ENCODE data around the gene HOXA9. TPM values are rescaled to one million over a fixed set of nuclear protein-coding genes. Genes with fewer than 3 reads are reported as not detected.

Gene HOXA9
- total and polyA plus RNA-seq, 2 of the 8 experiments (the other 6 are each of a cell fraction or from before 2014, with no cell fraction given) = not detected

DNA sequence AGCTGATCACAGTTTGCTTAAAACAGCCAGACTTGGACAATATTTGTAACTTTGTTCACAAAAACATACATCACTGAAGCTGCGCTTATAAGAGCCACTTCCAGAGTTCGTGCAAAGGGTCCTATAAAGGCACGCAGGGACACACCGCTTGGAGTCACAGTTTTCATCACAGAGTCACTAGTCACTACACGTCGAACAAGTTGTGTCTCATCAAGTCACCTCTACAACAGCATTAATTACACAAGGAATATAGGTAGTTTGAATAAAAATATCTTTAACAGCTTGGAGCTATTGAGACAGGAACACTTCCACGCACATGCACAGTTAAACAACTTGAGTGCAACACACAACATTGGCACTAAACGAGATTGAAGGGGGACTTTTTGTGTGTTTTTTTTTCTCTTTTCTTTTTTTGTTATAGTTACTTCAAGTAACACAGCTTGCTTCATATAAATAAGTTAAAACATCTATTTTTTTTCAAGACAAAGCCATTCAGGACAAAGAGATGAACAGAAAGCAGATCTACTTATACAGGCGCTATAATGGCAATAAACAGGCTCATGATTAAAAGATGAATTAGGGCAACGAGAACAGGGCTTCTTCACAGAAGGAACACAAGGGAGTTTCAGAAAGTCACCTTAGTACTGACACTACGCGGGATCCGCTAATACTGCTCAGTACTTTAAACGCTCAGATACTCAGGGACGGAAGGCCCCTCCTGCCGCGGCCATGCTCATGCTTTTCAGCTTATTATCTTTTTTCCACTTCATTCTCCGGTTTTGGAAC lies 24.0 kb downstream of the HOXA9 start:
- no peak overlapping the region for H2AFZ ChIP-seq (ENCODE audit: low read length)
- DNase-seq (ENCODE audit: low read depth in 1 of 2, low spot score in 2 of 2) = no peak
- no peak overlapping the region for H4K5ac ChIP-seq (ENCODE audit: insufficient read length, low read depth, low read length)
- H4K91ac ChIP-seq (replicated peaks; ENCODE audit: insufficient read length, low read length) = no peak overlapping the region
- H3K79me2 ChIP-seq (ENCODE audit: control insufficient read depth in 1 of 2, insufficient read depth in 2 of 2, low read length in 2 of 2) = no peaks in the 10 kb centered on the region
- H2BK20ac ChIP-seq (ENCODE audit: low read length) = no peak overlapping the region
- no peak overlapping the region for H3K9ac ChIP-seq (replicated peaks in 1 of 4; ENCODE audit: extremely low read depth in 1 of 4, low read depth in 3 of 4, low read length in 3 of 4)
- peaks cover 9% of the 10 kb centered on the region for H3K23me2 ChIP-seq (ENCODE audit: low read depth, low read length)
- no peak overlapping the region for H3K18ac ChIP-seq (ENCODE audit: extremely low read depth, low read length)
- no peak overlapping the region for H4K8ac ChIP-seq (ENCODE audit: extremely low read depth, insufficient read depth, low read length)
- no peak for TF ChIP-seq NANOG (IDR thresholded peaks at IDR 0.05; ENCODE audit: insufficient read depth, low read depth, low read length, poor library complexity, severe bottlenecking)
- TF ChIP-seq BRCA1 (IDR thresholded peaks at IDR 0.05; ENCODE audit: low read depth, low read length) = no peak
- TF ChIP-seq CBX5 (IDR thresholded peaks at IDR 0.05; ENCODE audit: low read depth, low read length) = no peak
- TF ChIP-seq SIRT6 (IDR thresholded peaks at IDR 0.05; ENCODE audit: low read length) = no peak
- no peak overlapping the region for H2AK5ac ChIP-seq (ENCODE audit: low read depth, low read length)
- FAIRE-seq = no peak
- no peaks in the 10 kb centered on the region for H3K79me1 ChIP-seq (ENCODE audit: low read depth, low read length)
- no peak overlapping the region for H3K14ac ChIP-seq (ENCODE audit: insufficient read length)
- H3K4me1 ChIP-seq (replicated peaks in 1 of 4; ENCODE audit: control insufficient read depth in 3 of 4, insufficient read depth in 4 of 4, low read length in 3 of 4) = peaks cover 0 to 6% (median 3%) of the 10 kb centered on the region in 4 experiments; a peak in 4 of 7 replicates
- H2BK15ac ChIP-seq (ENCODE audit: low read length) = no peak overlapping the region
- H2BK5ac ChIP-seq (ENCODE audit: low read depth, low read length) = no peak overlapping the region
- H3K9me3 ChIP-seq (ENCODE audit: insufficient read depth in 2 of 2, low read depth in 1 of 2, low read length in 1 of 2) = peaks cover 0 to 3% of the 10 kb centered on the region in 2 experiments; a peak in 1 of 4 replicates
- H3K4me2 ChIP-seq (ENCODE audit: insufficient read depth in 1 of 2, low read depth in 2 of 2, low read length in 2 of 2) = no peak overlapping the region; a peak in 1 of 4 replicates
- no peak overlapping the region for H3K23ac ChIP-seq (ENCODE audit: insufficient read length)
- ChIA-PET POLR2A (ENCODE audit: partially characterized antibody) (no interaction called here), CTCF (ENCODE audit: partially characterized antibody) (interaction anchor here (0.6 to 12.5 kb wide), 20 partner anchors 9 to 871 kb away, joined by 3 to 123 read pairs (median 4); partner anchors contain the start of genes HOXA1, HOXA3 and HOXA7)
- no peak overlapping the region for H2BK120ac ChIP-seq (replicated peaks; ENCODE audit: low read depth, low read length)
- no peak overlapping the region for H3K56ac ChIP-seq (replicated peaks; ENCODE audit: insufficient read length, low read depth, low read length)
- no peak overlapping the region for H3K4me3 ChIP-seq (ENCODE audit: extremely low read depth in 1 of 4, insufficient read depth in 2 of 4, low read depth in 3 of 4, low read length in 4 of 4)
- peaks cover 0 to 6% (median 0%) of the 10 kb centered on the region in 4 experiments; a peak in 1 of 8 replicates for H3K36me3 ChIP-seq (ENCODE audit: control insufficient read depth in 2 of 4, insufficient read depth in 4 of 4, low read length in 3 of 4)
- H4K20me1 ChIP-seq (replicated peaks in 1 of 2; ENCODE audit: control insufficient read depth in 1 of 2, insufficient read depth in 2 of 2, low read length in 2 of 2) = peaks cover 16 to 21% of the 10 kb centered on the region in 2 experiments
- no peak overlapping the region for H3K27ac ChIP-seq (ENCODE audit: low read depth, low read length)
- no peak overlapping the region for H2BK12ac ChIP-seq (ENCODE audit: low read depth, low read length)
- H3K27me3 ChIP-seq (replicated peaks in 1 of 4; ENCODE audit: control insufficient read depth in 3 of 4, extremely low read depth in 1 of 4, insufficient read depth in 3 of 4, low read length in 3 of 4) = peaks cover 97 to 100% (median 99%) of the 10 kb centered on the region in 4 experiments
- 38% methylated on average over 18 of the region's 18 CpGs; no CpG with 5 or more reads in 1 of the 2 experiments for WGBS, 2 experiments (ENCODE audit: extremely low coverage in 1 of 2, insufficient coverage in 1 of 2, insufficient read length in 1 of 2, insufficient replicate concordance in 2 of 2, low coverage in 1 of 2, low lambda C conversion rate in 2 of 2, missing lambda C conversion rate in 1 of 2)
- no peak overlapping the region for H3K4ac ChIP-seq (replicated peaks; ENCODE audit: insufficient read length, low read depth, low read length)

Measured in H1 (cell line).